ENCODE measurements around the gene AHNAK. TPM values are rescaled to one million over a fixed set of nuclear protein-coding genes. Genes with fewer than 3 reads are reported as not detected.

The AHNAK gene
- total RNA-seq, 1 donor from 2014 or later: 296 TPM

DNA sequence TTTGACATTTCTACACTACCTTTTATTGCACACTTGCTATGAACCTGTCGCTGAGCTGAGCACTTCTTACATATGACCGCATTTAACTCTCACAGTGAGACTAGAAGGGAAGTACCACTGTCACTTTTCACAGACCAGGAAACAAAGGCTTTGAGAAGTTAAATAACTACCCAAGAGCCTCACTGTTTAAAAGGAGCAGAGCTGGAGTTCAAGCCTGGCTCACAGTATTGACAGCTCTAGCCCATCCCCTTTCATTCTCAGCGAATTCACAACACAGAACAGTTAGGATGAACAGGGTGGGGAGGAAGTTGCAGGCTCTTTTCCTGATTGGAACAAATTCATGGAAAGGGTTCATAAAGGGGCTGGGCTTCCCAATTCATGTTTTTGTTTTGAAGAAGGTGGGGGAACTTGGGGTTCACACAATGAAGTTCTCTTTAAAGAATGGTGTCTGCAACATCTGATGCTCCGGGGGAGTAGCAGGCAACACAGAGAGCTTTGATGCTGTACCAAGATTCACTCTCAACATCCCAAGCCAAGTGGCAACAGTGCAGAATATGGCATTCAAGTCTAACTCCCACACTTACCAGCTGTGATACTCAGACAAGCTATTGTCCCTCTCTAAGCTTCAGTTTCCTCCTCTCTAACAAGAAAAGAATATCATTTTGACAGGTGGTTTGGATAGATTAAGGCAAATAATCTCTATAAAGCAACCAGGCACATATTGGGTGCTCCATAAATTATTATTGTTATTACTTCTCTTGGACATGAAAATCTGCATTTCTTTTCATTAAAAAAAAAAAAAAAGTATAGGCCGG, 110.6 kb downstream of the AHNAK start:
- no peak overlapping the region for H3K4me3 ChIP-seq (ENCODE audit: low read depth, low read length)
- TF ChIP-seq, protein P1, sequence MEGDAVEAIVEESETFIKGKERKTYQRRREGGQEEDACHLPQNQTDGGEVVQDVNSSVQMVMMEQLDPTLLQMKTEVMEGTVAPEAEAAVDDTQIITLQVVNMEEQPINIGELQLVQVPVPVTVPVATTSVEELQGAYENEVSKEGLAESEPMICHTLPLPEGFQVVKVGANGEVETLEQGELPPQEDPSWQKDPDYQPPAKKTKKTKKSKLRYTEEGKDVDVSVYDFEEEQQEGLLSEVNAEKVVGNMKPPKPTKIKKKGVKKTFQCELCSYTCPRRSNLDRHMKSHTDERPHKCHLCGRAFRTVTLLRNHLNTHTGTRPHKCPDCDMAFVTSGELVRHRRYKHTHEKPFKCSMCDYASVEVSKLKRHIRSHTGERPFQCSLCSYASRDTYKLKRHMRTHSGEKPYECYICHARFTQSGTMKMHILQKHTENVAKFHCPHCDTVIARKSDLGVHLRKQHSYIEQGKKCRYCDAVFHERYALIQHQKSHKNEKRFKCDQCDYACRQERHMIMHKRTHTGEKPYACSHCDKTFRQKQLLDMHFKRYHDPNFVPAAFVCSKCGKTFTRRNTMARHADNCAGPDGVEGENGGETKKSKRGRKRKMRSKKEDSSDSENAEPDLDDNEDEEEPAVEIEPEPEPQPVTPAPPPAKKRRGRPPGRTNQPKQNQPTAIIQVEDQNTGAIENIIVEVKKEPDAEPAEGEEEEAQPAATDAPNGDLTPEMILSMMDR (conservative IDR thresholded peaks at IDR 0.05; ENCODE audit: low read depth, low read length): no peak

DNA sequence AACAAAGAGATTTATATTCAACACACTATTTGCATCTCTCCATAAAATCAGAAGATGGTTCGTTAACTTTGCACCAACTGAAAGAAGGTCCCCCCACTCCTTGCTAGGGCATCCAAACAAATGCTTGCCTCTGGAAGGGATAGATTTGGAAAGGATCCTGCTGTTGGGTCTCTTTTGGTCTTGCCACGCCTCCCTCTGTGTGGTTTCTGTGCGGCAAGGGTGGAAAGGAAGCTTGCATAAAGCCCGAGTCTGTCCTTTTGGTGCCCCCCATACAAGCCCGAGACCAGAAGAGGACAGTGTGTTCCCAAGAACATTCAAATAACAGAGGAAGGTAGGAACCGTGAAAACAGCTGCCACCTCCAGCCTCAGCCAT, 112.7 kb downstream of the AHNAK start:
- TF ChIP-seq, protein P1 (conservative IDR thresholded peaks at IDR 0.05; ENCODE audit: low read depth, low read length): no peak
- no peak overlapping the region for H3K4me3 ChIP-seq (ENCODE audit: low read depth, low read length)
- no peak for DNase-seq (ENCODE audit: low read depth)

More for the DNA sequence above, 110.6 kb downstream of the AHNAK start:
- DNase-seq (ENCODE audit: low read depth): no peak

DNA sequence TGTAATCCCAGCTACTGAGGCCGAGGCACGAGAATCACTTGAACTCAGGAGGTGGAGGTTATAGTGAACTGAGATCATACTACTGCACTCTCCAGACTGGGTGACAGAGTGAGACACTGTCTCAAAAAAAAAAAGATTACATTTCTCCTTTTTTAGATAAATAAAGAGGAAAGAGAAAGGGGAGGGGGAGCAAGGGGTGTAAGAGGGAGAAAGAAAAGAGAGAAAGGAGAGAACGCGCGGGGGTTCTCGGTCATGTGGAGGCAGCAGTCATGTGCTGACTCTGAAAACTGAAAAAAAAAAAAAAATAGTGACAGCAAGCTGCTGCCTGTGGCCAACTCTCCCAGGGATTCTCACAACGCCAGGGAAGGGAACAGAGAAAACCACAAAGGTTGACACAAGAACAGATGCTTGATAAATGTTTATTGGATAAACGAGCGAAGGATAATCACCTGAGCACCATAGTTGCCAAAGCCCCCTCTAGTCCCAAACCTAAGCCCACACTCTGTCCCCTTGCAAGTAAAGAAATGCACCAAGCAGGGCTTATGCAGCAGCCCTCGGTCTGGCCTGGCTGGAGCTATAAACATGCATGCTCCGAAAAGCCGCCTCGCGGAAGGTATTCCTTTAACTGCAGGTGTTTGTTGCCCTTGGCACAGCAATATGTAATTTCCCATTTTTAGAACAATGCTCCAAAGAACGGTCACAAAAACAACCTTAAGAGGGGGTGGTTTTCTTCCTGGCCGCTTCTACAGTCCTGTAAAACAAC, 113.3 kb downstream of the AHNAK start:
- no peak for DNase-seq (ENCODE audit: low read depth)
- TF ChIP-seq, protein P1 (conservative IDR thresholded peaks at IDR 0.05; ENCODE audit: low read depth, low read length): no peak
- no peak overlapping the region for H3K4me3 ChIP-seq (ENCODE audit: low read depth, low read length)

GRCh38 chr11:62432695-62433094, 113.9 kb downstream of the AHNAK start:
- TF ChIP-seq, protein P1 (conservative IDR thresholded peaks at IDR 0.05; ENCODE audit: low read depth, low read length): no peak
- no peak overlapping the region for H3K4me3 ChIP-seq (ENCODE audit: low read depth, low read length)
- peak; percentile 71 for DNase-seq (ENCODE audit: low read depth)

GRCh38 chr11:62431171-62431901, 115.3 kb downstream of the AHNAK start:
- DNase-seq (ENCODE audit: low read depth): no peak
- TF ChIP-seq, protein P1 (conservative IDR thresholded peaks at IDR 0.05; ENCODE audit: low read depth, low read length): no peak
- H3K4me3 ChIP-seq (ENCODE audit: low read depth, low read length): no peak overlapping the region

DNA sequence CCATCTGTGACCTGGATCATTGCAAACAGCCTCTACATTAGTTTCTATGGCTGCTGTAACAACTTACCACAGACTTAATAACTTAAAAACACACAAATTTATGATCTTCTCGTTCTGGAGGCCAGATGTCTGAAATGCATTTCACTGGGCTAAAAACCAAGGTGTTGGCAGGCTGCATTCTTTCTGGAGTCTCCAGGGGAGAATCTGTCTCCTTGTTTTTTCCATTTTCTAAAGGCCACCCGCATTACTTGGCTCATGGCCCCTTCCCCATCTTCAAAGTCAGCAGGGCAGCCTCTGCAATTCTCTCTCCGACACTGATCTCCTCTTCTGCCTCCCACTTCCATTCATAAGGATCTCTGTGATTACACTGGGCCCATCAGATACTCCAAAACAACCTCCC, 116.2 kb downstream of the AHNAK start:
- H3K4me3 ChIP-seq (ENCODE audit: low read depth, low read length): no peak overlapping the region
- DNase-seq (ENCODE audit: low read depth): no peak
- TF ChIP-seq, protein P1 (conservative IDR thresholded peaks at IDR 0.05; ENCODE audit: low read depth, low read length): no peak
